HG03175 (cell line): ENCODE data around the gene ADAMTSL1.

Experiments used
- ATAC-seq: cut with Tn5 transposase; IDR thresholded peaks from one replicate; pipeline ENCODE4 v1.9.1; 2021; ENCODE audit warnings: mild to moderate bottlenecking, moderate library complexity; ENCODE audit not compliant: unreplicated experiment

ADAMTSL1 gene

GRCh38 chr9:18605766-18606180 lies 131.8 kb downstream of the ADAMTSL1 start:
- no peak for ATAC-seq

DNA sequence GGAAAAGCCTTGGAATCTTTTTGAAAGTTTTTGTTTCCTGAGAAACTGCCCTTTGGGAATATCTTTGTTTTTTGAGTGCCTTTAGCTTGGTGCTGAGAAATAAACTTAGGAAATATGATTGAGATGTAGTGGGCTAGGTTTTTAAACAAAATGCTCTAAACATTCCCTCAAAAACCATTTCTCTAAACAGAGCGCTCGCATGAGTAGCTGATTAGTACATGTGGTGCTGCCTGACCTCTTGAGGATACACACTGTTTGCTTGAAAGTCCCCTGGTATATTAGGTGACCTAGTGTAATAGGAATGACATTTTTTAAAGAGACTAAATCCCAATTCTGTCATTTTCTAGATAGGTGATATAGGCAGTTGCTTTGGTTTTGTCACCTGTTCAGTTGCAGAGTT lies 132.3 kb downstream of the ADAMTSL1 start:
- no peak for ATAC-seq

DNA sequence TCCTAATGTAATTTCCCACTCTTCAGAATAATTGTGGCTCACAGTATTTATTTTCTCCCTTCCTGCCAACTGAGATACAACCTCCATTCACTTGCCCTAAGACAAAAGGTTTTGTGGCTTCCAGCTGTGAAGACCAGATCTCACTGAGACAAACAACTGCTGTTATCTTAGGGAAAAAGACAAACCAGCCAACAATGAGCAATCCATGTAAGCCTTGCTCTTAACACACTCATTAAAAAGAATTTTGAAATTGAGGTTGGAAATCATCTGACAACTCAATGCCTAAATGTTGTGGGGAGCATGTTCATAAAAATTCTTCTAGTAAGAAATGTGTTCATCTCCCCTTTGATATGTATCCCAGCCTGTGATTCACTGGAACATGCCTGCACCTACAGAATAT lies 132.9 kb downstream of the ADAMTSL1 start:
- ATAC-seq = no peak

GRCh38 chr9:18608371-18608770 lies 134.4 kb downstream of the ADAMTSL1 start:
- ATAC-seq = no peak

- no peak for ATAC-seq
Measured at GRCh38 chr9:18610956-18611355, 137.0 kb downstream of the ADAMTSL1 start.

- ATAC-seq = no peak
Measured at GRCh38 chr9:18611971-18612370, 138.0 kb downstream of the ADAMTSL1 start.

DNA sequence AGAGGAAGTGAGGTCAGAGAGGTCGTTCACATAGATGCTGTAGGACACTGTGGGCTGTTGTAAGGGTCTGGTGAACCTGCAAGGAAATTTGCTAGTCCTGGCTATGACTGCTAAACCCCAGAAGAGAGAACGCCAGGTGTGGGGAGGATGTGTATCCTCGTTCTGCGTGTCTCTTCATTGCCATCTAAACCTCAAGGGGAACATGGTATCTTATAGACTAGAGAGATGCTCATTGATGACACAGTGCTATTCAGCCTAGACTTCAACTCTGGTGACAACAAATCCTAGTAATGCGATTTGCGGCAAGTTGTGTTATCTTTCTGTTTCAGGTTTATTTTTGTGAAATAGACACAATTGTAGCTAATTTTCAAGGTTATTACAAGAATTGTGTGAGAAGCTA lies 140.2 kb downstream of the ADAMTSL1 start:
- no peak for ATAC-seq

DNA sequence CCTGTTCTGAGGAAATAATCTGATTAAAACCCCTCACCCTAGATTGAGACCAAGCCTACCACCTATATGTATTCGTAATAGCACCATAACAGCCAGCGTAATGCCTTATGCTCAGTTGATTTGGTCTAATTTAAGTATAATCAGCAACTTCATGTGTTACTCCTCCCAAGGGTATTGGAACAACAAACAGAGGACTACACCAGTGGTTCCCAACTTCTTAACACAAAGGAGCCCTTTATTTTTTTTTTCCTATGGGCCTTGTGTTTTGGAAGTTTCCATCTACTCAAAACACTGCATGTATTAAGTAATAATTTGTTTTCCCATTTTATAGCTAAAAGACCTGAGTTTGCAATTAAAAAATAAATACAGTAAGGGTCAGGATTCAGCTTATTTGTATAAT lies 140.7 kb downstream of the ADAMTSL1 start:
- no peak for ATAC-seq

DNA sequence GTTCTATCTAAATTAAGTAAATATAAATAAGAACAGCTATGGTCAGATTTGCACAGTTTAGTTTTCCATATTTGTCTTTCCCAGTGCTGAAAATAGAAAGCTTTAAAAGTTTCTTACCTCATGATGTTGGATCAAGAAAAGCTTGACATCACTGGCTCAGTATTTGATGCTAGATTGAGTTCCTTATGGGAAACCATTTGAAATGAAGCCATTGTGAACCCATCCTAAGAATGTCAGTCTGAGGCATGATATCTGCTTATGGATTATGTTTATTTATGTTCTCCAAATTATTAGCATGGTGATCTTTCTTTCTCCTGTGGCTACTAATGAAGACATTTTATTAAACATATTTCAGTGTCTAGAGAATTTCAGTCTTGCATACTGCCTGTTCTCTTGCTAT lies 143.0 kb downstream of the ADAMTSL1 start:
- ATAC-seq = no peak

- ATAC-seq = no peak
Measured at GRCh38 chr9:18617759-18618158, 143.8 kb downstream of the ADAMTSL1 start.

DNA sequence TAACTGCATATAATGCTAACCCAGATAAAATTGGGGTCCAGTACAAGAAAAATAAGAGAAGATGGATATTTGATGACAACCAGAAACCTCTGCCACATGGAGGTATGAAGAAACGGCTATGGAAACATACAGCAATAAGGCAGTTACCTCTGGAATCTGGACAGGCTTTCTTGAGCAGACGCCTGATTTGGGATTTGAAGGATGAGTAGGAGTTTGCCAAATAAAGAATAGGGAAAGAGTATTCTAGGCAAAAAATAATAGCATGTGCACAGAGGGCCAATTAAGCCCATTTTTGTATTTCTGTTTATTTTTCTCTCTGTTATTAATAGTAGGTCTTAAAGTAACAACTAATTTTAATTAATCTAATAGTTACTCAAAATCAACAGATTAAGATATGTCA lies 144.9 kb downstream of the ADAMTSL1 start:
- ATAC-seq = no peak

DNA sequence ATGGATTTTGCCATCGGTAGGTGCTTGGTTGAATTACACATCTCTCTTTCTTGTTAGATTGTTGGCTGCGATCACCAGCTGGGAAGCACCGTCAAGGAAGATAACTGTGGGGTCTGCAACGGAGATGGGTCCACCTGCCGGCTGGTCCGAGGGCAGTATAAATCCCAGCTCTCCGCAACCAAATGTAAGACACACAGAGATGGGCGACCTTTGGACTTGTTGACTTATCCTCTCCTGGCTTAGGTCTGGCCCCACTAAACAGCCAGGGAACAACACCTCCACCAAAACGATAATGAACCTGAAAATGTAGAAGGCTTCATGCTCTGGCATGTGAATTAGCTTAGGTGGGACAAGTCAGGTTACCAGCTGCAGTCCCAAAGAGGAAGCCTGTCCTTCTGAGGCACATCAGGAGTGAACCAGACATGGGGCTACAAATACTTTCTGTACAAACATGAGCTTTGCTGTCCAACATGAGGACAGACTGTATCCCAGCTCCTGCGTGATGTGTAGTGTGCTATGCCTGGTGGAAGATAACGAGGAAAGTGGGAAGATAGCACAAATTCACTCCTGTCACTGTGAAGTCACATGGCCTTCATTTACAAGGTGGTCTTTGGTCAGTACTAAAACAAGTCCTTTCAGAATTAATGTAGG lies 148.4 kb downstream of the ADAMTSL1 start:
- no peak for ATAC-seq

- ATAC-seq = no peak
Measured at GRCh38 chr9:18623221-18624079, 149.5 kb downstream of the ADAMTSL1 start.

GRCh38 chr9:18626046-18626698 lies 152.2 kb downstream of the ADAMTSL1 start:
- no peak for ATAC-seq

GRCh38 chr9:18629136-18629535 lies 155.2 kb downstream of the ADAMTSL1 start:
- ATAC-seq = no peak

DNA sequence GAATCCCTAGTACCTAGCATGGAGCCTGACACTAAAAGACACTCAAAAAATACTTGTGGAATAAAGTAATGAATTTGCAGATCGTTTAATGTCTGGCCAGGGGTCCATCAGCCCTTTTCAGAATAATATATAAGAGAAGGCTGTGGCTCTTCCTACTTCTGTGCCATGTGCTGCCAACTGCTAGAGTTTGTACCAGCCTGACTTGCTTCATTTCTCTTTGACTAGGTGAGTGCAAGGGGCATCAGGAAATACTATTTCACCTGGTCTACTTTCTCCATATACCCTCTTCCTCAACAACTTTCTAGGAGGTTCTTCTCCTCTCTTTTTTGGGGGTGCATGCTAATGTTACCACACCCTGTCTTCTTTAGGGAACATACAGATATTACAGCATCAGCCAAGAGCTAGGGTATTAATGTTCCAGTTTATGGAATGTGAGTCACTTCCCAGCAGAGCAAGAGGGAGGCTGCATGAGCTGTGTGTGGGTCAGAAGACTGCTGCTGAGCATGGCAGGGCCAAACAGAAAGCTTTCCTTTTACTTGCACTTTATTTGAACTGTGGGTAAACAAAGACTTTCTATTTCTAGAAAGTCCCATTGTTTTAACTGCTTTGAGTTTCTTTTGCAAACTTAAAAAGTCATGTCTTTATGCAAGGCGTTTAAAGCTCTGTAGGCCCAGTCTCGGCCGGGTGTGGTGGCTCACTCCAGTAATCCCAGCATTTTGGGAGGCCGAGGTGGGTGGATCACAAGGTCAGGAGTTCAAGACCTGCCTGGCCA lies 158.9 kb downstream of the ADAMTSL1 start:
- ATAC-seq = no peak

DNA sequence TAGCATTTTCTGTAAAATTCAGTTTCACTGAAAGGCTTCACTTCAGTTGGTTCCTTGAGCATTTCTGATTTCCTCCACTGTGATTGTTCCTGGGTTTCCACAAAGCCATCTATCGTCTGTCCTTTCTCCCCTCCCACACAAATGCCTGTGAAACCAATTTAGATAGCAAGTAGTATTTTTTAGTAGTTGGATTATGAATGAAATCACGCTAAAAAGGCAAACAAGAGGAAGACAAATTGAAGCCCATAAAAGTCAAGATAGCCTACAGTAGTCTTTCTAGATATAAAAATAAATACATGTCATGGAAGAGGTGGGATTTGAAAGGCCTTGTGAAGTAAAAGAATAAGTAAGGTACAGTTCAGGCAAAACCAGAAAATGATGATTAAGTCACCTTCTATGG lies 162.8 kb downstream of the ADAMTSL1 start:
- no peak for ATAC-seq

DNA sequence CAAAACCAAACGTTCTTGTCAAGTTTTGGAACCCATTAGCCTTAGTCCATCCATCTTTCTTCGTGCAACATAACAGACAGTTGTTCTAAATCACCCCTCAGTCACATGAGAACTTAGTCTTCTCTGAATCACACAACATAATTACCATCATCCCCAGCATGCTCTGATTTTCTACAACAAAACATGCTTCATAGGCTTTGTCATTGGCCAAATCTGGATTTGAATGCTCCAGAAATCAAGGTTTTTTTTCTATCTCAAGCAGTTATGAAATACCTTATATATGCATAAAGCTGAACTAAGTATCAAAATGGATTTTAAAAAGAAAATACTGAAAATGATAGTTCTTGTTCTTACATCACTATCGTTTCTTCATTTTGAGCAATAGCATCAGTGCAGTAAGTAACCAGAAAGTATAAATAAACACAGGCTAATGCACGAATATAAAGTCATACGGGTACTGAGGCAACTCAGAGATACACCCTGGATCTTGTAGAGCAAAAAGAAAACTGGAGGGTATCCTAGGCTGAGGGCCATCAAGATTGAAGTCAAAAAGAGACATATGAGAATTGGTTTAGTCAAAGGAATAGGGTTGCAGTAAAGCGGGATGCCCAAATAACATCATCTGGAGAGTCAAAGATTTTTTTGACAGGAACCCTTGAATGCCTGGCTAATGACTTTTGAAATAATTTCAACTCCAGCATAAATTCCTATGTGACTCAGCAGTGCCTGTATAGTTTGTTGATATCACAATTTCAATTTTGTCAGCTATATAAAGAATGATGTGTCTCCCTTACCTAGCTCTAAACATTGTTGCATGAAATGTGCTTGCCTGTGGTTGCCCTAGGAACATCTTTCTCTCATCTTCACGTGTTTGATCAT lies 164.7 kb downstream of the ADAMTSL1 start:
- ATAC-seq = no peak

DNA sequence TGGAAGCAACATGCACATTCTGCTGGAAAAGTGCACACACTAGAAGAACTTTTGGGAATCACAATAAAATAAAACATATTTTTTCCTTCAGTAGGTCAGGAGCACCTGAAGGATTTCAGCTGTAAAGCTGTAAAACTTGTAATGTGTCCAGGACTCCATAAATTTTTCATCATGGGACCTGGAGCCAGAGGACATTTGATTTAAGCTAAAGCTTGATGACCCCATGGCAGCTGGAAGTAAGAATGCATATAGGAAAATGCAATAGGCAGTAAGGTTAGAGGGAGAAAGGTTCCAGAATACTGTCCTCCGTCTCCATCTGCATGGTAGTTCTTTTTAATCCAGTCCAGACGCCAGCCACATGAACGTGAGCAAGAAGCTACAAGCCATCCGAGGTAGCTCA lies 166.0 kb downstream of the ADAMTSL1 start:
- ATAC-seq = no peak
